GM12872 (cell line): Measurements from ENCODE around the gene C2orf78.

Source experiments
- TF ChIP-seq, protein P1 (sequence below): IDR thresholded peaks from 3 replicates; pipeline ENCODE4 v1.5.1; 2011; ENCODE audit warnings: low read depth, mild to moderate bottlenecking, low read length, moderate library complexity; ENCODE audit not compliant: insufficient read depth

C2orf78 gene

DNA sequence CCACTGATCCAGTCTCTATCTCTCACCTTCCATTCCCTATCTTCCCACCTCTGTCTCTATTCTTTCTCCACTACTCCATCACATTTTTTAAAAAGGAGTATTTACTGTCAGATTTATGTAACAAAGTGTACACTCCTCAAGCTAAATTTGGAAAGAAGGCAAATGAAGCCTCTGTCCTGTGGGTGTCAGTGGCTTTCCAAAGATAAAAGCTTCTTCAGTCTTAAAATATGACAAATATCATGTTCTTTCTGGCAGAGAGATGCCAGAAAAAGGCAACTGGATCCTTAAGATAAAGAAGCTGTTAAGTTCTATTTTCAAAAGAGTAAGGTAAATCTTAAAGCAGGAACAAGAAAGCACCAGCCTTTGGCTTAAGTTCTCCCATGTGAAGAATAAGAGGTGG lies 11.2 kb upstream of the C2orf78 start:
- TF ChIP-seq, protein P1, sequence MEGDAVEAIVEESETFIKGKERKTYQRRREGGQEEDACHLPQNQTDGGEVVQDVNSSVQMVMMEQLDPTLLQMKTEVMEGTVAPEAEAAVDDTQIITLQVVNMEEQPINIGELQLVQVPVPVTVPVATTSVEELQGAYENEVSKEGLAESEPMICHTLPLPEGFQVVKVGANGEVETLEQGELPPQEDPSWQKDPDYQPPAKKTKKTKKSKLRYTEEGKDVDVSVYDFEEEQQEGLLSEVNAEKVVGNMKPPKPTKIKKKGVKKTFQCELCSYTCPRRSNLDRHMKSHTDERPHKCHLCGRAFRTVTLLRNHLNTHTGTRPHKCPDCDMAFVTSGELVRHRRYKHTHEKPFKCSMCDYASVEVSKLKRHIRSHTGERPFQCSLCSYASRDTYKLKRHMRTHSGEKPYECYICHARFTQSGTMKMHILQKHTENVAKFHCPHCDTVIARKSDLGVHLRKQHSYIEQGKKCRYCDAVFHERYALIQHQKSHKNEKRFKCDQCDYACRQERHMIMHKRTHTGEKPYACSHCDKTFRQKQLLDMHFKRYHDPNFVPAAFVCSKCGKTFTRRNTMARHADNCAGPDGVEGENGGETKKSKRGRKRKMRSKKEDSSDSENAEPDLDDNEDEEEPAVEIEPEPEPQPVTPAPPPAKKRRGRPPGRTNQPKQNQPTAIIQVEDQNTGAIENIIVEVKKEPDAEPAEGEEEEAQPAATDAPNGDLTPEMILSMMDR = no peak

DNA sequence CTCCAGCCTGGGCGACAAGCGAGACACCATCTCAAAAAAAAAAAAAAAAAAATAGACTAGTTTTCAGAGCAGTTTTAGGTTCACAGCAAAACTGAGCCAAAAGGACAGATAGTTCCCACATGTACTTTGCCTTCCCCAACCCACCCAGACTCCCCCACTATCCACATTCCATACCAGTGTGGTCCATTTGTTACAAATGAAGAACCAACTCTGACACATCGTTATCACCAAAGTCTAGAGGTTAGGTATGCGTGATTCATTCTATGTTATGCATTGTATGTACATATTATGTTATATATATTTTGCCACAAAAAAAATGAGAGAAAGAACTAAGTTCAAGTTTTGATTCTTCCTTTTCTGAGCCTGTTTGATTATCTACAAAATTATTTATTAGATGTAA lies 7.6 kb upstream of the C2orf78 start:
- TF ChIP-seq, protein P1 = no peak

DNA sequence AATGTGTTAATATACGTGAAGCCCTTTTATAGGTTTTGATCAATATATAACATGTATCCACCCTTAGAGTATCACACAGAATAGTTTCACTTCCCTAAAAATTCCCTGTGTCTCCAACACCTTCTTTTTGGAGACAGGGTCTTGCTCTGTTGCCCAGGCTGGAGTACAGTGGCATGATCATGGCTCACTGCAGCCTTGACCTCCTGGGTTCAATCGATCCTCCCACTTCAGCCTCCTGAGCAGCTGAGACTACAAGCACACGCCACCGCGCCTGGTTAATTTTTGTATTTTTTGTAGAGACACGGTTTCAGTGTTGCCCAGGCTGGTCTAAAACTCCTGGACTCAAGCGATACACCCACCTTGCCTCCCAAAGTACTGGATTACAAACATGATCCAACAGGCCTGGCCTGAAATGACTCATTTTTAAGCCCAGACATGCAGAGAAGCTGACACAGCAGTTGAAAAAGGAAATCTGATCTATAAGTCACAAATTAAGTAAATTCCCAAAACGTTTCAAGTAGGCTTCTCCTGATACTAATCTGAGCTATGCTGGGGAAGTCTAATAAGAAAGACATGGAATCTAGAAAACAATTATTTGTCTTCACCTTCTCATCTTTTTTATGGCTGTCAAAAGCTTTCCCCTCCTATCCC lies 7.0 kb upstream of the C2orf78 start:
- TF ChIP-seq, protein P1 = no peak

DNA sequence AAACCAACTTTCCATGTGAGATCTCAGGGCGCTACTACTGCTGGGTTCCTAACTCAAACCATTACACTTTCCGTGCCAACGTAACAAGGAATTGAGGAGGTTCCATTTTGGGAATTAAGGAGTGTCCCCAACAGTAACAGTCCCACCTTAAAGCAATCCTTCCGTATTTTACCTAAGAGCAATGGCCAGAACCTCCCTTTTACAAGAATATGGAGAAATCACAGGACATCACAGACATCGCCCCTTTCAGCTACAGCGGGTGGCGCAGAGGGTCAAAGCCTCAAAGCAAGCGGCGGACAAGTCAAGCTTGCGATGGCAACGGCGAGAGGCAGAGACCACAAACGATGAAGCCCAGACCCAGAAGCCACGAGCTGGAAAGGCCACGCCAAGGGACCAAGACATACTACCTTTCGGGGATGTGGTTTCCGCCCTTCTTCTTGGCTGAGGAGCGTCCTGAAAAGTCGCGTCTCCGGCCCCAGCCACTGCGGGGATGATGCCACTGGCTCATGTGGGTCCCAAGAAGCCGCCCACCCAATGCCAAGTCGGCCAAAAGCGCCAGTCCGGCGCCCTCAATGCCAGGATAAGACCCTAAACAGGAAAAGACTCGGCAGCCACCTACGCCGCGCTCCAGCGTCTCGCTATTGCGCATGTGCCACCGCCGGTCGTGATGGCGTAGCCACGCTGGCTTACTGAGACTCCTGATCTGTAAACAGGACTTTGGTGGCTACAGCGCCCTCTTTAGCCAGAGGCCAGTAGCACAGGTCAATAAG lies 4.3 kb upstream of the C2orf78 start, which contains the start of gene DUSP11:
DUSP11 (minus strand) TSS at position 637 of the 770 bp plus-strand sequence; CDS start at position 508, 129 bp downstream.
- TF ChIP-seq, protein P1 = peak; percentile 93

DNA sequence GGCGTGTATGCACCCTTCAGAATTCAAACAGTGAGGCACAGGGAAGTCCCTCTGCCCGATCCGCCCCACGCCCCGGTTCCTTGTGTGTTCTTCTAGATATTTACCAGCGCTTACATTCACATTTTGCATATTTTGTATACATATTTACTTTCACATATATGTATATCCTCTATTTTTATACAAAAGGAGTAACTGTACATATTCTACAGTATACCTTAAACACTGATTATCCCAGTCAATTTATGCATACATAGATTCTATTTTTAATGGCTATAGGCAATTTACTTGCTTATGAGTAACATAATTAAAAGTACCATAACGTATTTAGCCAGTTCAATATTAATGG lies 3.8 kb upstream of the C2orf78 start:
- TF ChIP-seq, protein P1 = no peak

DNA sequence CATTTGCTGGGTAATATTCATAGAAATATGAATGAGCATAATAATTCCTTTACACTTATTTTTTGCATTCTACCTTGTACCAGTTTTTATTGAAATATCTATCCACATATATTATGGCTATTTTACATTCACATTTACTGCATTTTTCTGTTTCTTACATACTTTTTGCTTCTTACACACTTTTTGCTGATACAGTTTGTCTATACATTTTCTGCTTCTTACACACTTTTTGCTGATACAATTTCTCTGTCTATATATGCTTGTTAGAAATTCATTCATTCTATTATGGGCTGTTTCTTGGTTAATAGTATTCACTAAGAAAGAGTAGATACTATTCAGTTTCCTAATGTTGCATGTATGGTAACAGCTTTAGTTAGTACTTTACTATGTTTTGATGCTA lies 27.9 kb downstream of the C2orf78 start:
- TF ChIP-seq, protein P1 = no peak

DNA sequence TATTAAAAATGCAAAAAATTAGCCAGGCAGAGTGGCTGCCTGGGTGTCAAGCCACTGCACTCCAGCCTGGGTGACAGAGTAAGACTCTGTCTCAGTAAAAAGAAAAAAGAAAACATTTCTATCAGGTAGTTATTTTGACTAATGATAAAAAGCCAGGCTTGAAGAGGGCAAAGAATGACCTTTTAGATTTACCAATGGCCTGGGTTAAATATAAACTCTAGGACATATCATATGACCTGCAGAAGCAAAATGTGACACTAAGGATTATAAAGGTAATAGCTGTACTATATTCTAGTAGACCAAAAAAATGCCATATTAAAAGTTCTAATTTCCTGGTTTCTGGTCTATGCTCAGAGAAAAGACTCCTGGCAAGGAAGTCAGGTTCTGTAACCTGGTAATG lies 28.7 kb downstream of the C2orf78 start:
- TF ChIP-seq, protein P1 = no peak
